Chondrocyte (in vitro differentiated cells): ENCODE data around the gene DMD. TPM values are rescaled to one million over a fixed set of nuclear protein-coding genes. Genes with fewer than 3 reads are reported as not detected.

Experiments
- DNase-seq: peaks from one replicate; pipeline ENCODE4 v3.0.0; 2021; ENCODE audit warnings: mixed read lengths, low spot score
- H3K27ac Mint-ChIP-seq: one replicate; pipeline ENCODE4 v1.8.0; 2021; ENCODE audit warnings: mild to moderate bottlenecking, moderate library complexity, mixed read lengths; ENCODE audit not compliant: unreplicated experiment
- H3K27me3 Mint-ChIP-seq: 2 replicates; pipeline ENCODE4 v1.8.0; 2021; ENCODE audit warnings: low read depth, mixed read lengths
- H3K36me3 Mint-ChIP-seq: 2 replicates; pipeline ENCODE4 v1.8.0; 2021; ENCODE audit warnings: low read depth, mixed read lengths
- H3K4me1 Mint-ChIP-seq: 2 replicates; pipeline ENCODE4 v1.8.0; 2021; ENCODE audit warnings: low read depth, mild to moderate bottlenecking, mixed read lengths
- H3K4me3 Mint-ChIP-seq: one replicate; pipeline ENCODE4 v1.8.0; 2021; ENCODE audit warnings: mild to moderate bottlenecking, moderate library complexity, mixed read lengths; ENCODE audit not compliant: unreplicated experiment
- H3K9me3 Mint-ChIP-seq: 2 replicates; pipeline ENCODE4 v1.8.0; 2021; ENCODE audit warnings: low read depth, mixed read lengths
- CTCF ChIP-seq: fragments of 200-600 bp; sonication (generic); IDR thresholded peaks from 2 replicates; pipeline ENCODE4 v1.5.0; 2021; ENCODE audit warnings: antibody characterized with exemption, mild to moderate bottlenecking, moderate library complexity
- total RNA-seq: library from RNA; stranded (reverse); gene quantifications from 3 replicates; pipeline ENCODE4 v1.2.1, GENCODE V29; 2021

The DMD gene
- total RNA-seq, 1 donor from 2014 or later, result 201 TPM

- no peak for DNase-seq
- peaks cover 23% of the 10 kb centered on the region for H3K4me1 Mint-ChIP-seq
- no peaks in the 10 kb centered on the region for H3K9me3 Mint-ChIP-seq
- H3K4me3 Mint-ChIP-seq, result no peak overlapping the region
- no peak overlapping the region for H3K27ac Mint-ChIP-seq
- peaks cover 3% of the 10 kb centered on the region for H3K36me3 Mint-ChIP-seq
- no peak for TF ChIP-seq CTCF
- H3K27me3 Mint-ChIP-seq, result no peaks in the 10 kb centered on the region
Observed at GRCh38 chrX:33178690-33179089, 32.7 kb downstream of the DMD start.

- Mint-ChIP-seq H3K36me3 (peaks cover 3% of the 10 kb centered on the region), H3K9me3 (no peaks in the 10 kb centered on the region), H3K4me3 (no peak overlapping the region), H3K27ac (no peak overlapping the region), H3K27me3 (no peaks in the 10 kb centered on the region), H3K4me1 (peaks cover 19% of the 10 kb centered on the region)
- no peak for DNase-seq
- TF ChIP-seq CTCF, result no peak
Observed at GRCh38 chrX:33178218-33178617, 33.1 kb downstream of the DMD start.

GRCh38 chrX:33175201-33175600, 36.1 kb downstream of the DMD start:
- TF ChIP-seq CTCF, result no peak
- H3K27me3 Mint-ChIP-seq, result no peaks in the 10 kb centered on the region
- no peak for DNase-seq
- H3K9me3 Mint-ChIP-seq, result no peaks in the 10 kb centered on the region
- H3K36me3 Mint-ChIP-seq, result peaks cover 4% of the 10 kb centered on the region
- no peak overlapping the region for H3K27ac Mint-ChIP-seq
- H3K4me3 Mint-ChIP-seq, result no peak overlapping the region
- peaks cover 3% of the 10 kb centered on the region for H3K4me1 Mint-ChIP-seq

GRCh38 chrX:33171041-33171440, 40.3 kb downstream of the DMD start:
- H3K27ac Mint-ChIP-seq, result no peak overlapping the region
- no peak for DNase-seq
- no peak for TF ChIP-seq CTCF
- H3K4me3 Mint-ChIP-seq, result no peak overlapping the region
- no peaks in the 10 kb centered on the region for H3K9me3 Mint-ChIP-seq
- H3K4me1 Mint-ChIP-seq, result peaks cover 3% of the 10 kb centered on the region
- H3K27me3 Mint-ChIP-seq, result no peaks in the 10 kb centered on the region
- H3K36me3 Mint-ChIP-seq, result peaks cover 2% of the 10 kb centered on the region

GRCh38 chrX:33161829-33162228, 49.5 kb downstream of the DMD start:
- no peaks in the 10 kb centered on the region for H3K27me3 Mint-ChIP-seq
- DNase-seq, result no peak

More at GRCh38 chrX:33161829-33162228, 49.5 kb downstream of the DMD start:
- no peak overlapping the region for H3K4me3 Mint-ChIP-seq
- H3K4me1 Mint-ChIP-seq, result peaks cover 5% of the 10 kb centered on the region
- no peaks in the 10 kb centered on the region for H3K9me3 Mint-ChIP-seq
- TF ChIP-seq CTCF, result no peak
- H3K27ac Mint-ChIP-seq, result no peak overlapping the region
- H3K36me3 Mint-ChIP-seq, result peaks cover 2% of the 10 kb centered on the region
